HL-60 (cell line): ENCODE data around the gene SRMS.

Experiments used
- DNase-seq, 2 experiments: peaks; one replicate each; pipeline ENCODE4 v3.0.0-alpha.2; 2010 to 2020; ENCODE audit warnings: low read depth in 1 of 2, low spot score in 1 of 2
- H3K27ac ChIP-seq: fragments of 250-450 bp; sonication (Bioruptor Pico); replicated peaks from 2 replicates; pipeline ENCODE4 v1.5.1; 2020; ENCODE audit warnings: mild to moderate bottlenecking, moderate library complexity
- H3K27me3 ChIP-seq: fragments of 250-450 bp; sonication (Bioruptor Pico); 2 replicates; pipeline ENCODE4 v1.5.1; 2021; ENCODE audit warnings: mild to moderate bottlenecking, moderate library complexity; ENCODE audit not compliant: insufficient read depth, poor library complexity, severe bottlenecking
- H3K4me3 ChIP-seq: replicated peaks from 2 replicates; pipeline ENCODE4 v1.5.1; 2011; ENCODE audit warnings: mild to moderate bottlenecking, control low read depth, low read length; ENCODE audit not compliant: insufficient read depth
- CTCF ChIP-seq: IDR thresholded peaks from one replicate; pipeline ENCODE4 v1.5.1; 2011; ENCODE audit warnings: low read length, control low read depth, inconsistent platforms; ENCODE audit not compliant: insufficient read depth
- GABPA ChIP-seq: IDR thresholded peaks from 2 replicates; pipeline ENCODE4 v1.6.1; 2012; ENCODE audit warnings: low read depth
- POLR2AphosphoS5 ChIP-seq: IDR thresholded peaks from 2 replicates; pipeline ENCODE4 v1.6.1; 2012; ENCODE audit warnings: low read depth
- REST ChIP-seq: IDR thresholded peaks from 2 replicates; pipeline ENCODE4 v1.6.1; 2012; ENCODE audit warnings: low read depth; ENCODE audit not compliant: insufficient replicate concordance
- SPI1 ChIP-seq: IDR thresholded peaks from 2 replicates; pipeline ENCODE4 v1.6.1; 2012; ENCODE audit warnings: low read depth, mild to moderate bottlenecking, borderline replicate concordance

The SRMS gene

GRCh38 chr20:63508072-63508768 is 39.3 kb downstream of the SRMS start:
- Histone ChIP-seq H3K4me3 (no peak overlapping the region), H3K27me3 (no peaks in the 10 kb centered on the region), H3K27ac (no peak overlapping the region)
- DNase-seq: no peak
- TF ChIP-seq POLR2AphosphoS5: no peak
- no peak for TF ChIP-seq SPI1
- TF ChIP-seq CTCF: no peak
- TF ChIP-seq REST: no peak
- no peak for TF ChIP-seq GABPA

- Histone ChIP-seq H3K27ac (no peak overlapping the region), H3K27me3 (no peaks in the 10 kb centered on the region), H3K4me3 (no peak overlapping the region)
- no peak for DNase-seq
- TF ChIP-seq GABPA: no peak
- no peak for TF ChIP-seq REST
- TF ChIP-seq CTCF: no peak
- TF ChIP-seq SPI1: no peak
- TF ChIP-seq POLR2AphosphoS5: no peak
Measured at GRCh38 chr20:63507083-63507743, 40.3 kb downstream of the SRMS start.

GRCh38 chr20:63505723-63506122 is 41.8 kb downstream of the SRMS start:
- TF ChIP-seq GABPA (no peak), SPI1 (no peak), POLR2AphosphoS5 (no peak), CTCF (no peak), REST (no peak)
- no peak for DNase-seq
- Histone ChIP-seq H3K4me3 (no peak overlapping the region), H3K27me3 (no peaks in the 10 kb centered on the region), H3K27ac (no peak overlapping the region)
